Anterior cingulate cortex (tissue), 58 donors: ENCODE results near the gene IRGC.
"Not testable (repeated sequence)": the region's sequence is repeated elsewhere in the genome, so short reads cannot be mapped to it uniquely, and the experiment has no call there.

Source experiments
- DNase-seq, 58 donors: peaks; one replicate each; lab custom pipeline; 2025; lab: John Stamatoyannopoulos, UW

The IRGC gene

GRCh38 chr19:43751466-43752220 is 35.8 kb downstream of the IRGC start:
- no peak for DNase-seq

DNA sequence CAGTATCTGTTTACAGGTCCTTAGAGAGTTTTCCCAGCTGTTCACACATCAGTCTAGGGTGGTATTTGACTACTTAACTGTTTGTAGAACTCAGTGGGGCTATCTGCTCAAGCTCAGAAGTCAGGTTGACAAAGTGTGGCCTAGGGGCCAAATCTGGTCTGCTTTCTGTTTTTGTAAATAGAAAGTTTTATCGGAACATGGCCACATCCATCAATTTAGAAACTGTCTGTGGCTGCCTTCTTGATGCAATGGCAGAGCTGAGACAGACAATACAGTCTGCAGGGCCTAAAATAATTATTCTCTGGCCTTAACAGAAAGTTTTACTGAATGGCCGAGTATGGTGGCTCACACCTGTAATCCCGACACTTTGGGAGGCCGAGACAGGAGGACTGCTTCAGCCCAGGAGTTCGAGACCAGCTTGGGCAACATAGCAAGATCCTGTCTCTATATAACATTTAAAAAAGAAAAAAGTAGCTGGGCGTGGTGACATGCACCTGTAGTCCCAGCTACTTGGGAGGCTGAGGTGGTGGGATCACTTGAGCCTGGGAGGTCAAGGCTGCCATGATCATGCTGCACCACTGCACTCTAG is 36.5 kb downstream of the IRGC start:
- DNase-seq = no peak

GRCh38 chr19:43754253-43754502 is 38.3 kb downstream of the IRGC start:
- DNase-seq = no peak

- DNase-seq = peak; percentile 75 to 99 (median 95)
Measured at GRCh38 chr19:43754503-43755255, 38.8 kb downstream of the IRGC start, which contains the start of gene SMG9. Gene SMG9, minus strand, starts transcription at chr19:43754962. Its CDS starts 4,221 bp downstream, at chr19:43750741.

DNA sequence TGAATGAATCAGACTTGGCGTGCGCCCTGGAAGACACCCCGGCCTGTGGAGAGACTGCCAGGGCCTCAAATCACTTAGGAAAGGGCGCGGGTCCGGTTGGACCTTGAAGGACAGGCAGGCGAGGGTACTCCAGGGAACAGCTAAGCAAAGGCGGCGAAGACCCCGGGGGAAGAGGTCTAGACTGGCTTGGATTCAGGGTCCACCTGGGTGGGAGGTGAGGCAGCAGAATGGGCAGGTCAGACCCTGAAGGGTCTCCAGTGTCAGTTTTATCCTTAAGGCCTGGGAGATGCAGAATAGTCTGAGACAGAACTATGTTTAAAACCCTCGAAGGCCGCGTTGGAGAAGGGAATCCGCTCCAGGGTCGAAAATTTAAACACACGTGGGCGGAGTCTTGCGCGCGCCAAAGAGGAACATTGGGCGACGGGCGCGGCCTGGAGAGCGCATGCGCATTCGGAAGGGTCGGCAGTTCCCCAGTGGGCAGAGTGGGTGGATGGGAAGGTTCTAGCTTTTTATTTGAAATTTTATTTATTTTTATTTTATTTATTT is 39.5 kb downstream of the IRGC start:
- peak in 57 of 58 donors; percentile 15 to 81 (median 64) for DNase-seq

- no peak for DNase-seq
Measured at GRCh38 chr19:43759515-43759914, 43.6 kb downstream of the IRGC start.

DNA sequence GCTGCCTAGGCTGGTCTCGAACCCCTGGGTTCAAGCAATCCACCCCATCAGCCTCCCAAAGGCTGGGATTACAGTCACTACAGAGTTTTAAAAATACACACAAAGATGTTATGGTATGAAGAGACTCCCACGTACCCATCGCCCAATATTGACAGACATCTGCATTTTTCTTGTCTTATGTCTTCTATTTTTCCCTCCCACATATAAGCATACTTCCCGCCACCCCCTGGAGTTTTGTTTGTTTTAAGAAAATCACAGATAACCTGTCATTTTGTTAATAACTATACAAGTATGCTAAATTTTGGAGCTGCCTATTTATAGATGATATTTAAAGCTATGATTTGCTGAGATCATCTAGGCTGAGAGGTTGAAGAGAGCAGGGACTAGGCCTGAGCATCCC is 45.1 kb downstream of the IRGC start:
- DNase-seq = no peak

GRCh38 chr19:43762814-43763213 is 46.9 kb downstream of the IRGC start:
- no peak for DNase-seq

DNA sequence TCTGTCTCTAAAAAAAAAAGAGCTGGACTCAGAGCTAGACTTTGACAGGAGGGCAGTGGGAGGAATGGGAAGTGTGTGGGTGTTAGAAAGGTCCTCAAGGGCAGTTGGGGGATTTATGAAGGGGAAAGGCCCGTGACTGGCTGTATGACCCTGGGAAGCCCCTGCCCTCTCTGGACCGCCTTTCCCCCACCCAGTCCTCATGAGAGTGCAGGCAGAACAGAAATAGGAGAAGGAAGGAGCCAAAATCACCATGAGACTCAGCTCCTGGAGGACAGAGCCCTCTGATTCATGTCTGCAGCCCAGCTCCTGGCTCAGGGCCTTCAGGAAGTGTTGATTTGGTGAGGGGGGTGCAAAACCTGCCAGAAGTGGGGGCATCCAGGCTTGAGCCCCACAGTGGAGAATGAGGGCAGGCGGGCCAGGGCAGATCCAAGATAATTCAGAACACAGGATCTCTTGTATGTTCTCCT is 47.6 kb downstream of the IRGC start:
- no peak for DNase-seq

GRCh38 chr19:43764684-43765083 is 48.8 kb downstream of the IRGC start:
- not testable (repeated sequence) for DNase-seq

- peak in 16 of 58 donors; percentile 7 to 32 (median 22) for DNase-seq
Measured at GRCh38 chr19:43765109-43765876, 49.4 kb downstream of the IRGC start.

- DNase-seq = no peak
Measured at GRCh38 chr19:43766755-43767043, 50.8 kb downstream of the IRGC start.

DNA sequence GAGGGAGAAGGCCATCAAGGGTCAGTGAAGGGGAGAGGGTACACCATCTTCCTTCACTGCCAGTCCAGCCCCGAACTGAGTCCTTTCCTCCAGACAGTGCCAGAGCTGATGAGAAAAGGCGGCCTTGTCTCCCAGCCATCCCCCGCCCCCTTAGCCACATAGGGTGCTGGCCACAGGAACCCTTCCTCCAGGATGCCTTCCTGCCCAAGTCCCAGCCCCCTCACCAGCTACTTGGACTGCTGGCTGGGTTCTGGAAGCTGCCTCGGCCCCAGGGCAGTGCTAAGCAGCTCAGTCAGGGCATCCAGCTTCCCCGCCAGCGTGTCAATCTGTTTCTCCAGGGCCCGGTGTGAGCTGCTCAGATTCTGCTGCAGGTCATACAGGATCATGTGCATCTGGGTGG is 51.4 kb downstream of the IRGC start:
- DNase-seq = no peak

DNA sequence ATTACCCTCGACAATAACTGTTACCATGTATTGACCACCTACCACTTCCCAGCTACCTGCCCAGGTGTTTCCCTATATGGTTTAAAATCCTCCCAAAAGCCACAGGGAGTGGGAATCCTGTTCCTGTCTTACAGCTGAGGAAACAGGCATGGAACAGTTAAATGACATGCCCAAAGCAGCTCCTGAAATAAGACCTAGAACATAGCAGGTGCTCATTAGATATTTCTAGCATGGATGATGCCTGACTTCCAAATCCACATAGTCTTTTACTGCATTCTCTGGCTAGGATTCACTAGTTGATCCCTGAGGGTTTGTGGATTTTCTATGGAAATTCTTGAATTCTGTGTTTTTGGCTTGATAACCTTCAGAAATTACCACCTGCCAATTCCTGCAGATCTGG is 51.9 kb downstream of the IRGC start:
- no peak for DNase-seq

DNA sequence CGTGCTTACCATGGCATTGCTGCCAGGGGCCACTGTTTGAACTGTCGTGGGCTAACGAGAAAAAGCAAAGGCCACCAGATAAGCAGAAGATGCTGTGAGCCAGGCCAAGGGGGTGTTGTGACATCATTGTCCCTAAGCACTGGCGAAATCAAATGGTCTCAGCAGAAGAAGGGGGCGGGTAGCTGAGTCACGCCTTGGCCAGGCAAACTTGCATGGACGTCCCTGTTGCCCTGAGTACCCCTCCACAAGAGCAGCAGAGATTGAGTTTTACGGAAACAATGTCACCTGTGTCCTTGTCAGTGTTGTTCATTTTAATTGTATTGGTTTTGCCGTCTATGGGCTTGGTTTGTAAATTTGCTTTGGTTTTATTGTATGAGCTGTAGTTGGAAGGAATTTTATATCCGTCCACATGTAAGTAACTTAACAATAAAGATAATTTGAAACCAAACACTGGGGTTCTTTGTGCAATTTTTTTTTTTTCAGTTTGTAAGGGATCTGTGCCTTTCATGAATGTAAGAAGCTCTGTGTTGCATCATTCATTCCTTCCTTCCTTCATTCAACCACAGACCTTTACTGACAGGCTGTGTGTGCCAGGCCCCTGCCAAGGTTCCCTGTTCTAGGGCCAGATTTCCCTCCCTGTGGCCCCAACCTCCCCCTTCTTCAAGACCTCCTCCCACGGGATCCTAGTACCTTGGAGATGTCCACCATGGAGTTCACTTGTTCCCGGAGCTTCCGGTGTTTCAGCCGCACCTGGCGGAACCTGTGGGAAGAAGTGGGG is 52.6 kb downstream of the IRGC start:
- DNase-seq = no peak

- no peak for DNase-seq
Measured at GRCh38 chr19:43769256-43769655, 53.4 kb downstream of the IRGC start.
